Mesothelial cell of epicardium (in vitro differentiated cells): ENCODE results near the gene NFATC1. TPM values are rescaled to one million over a fixed set of nuclear protein-coding genes. Genes with fewer than 3 reads are reported as not detected.
A peak's percentile ranks its signal among the peaks of the same experiment; 100 is the strongest.

ENCODE experiments used
- DNase-seq, 2 experiments: peaks; one replicate each; pipeline ENCODE4 v3.0.0; 2021; ENCODE audit warnings: low spot score in 2 of 2; ENCODE audit not compliant: unreplicated experiment in 2 of 2
- H3K27ac Mint-ChIP-seq: 2 replicates; pipeline ENCODE4 v1.8.0; 2021; ENCODE audit warnings: mixed read lengths
- H3K27me3 Mint-ChIP-seq: 2 replicates; pipeline ENCODE4 v1.8.0; 2021; ENCODE audit warnings: low read depth, mixed read lengths
- H3K36me3 Mint-ChIP-seq: 2 replicates; pipeline ENCODE4 v1.8.0; 2021; ENCODE audit warnings: mixed read lengths
- H3K4me1 Mint-ChIP-seq: 2 replicates; pipeline ENCODE4 v1.8.0; 2021; ENCODE audit warnings: mixed read lengths
- H3K4me3 Mint-ChIP-seq: 2 replicates; pipeline ENCODE4 v1.8.0; 2021; ENCODE audit warnings: mild to moderate bottlenecking, moderate library complexity, mixed read lengths
- H3K9me3 Mint-ChIP-seq: 2 replicates; pipeline ENCODE4 v1.8.0; 2021; ENCODE audit warnings: mixed read lengths
- CTCF ChIP-seq: fragments of 200-600 bp; sonication (generic); IDR thresholded peaks from one replicate; pipeline ENCODE4 v1.5.0; 2021; ENCODE audit warnings: antibody characterized with exemption; ENCODE audit not compliant: unreplicated experiment
- total RNA-seq: library from RNA; stranded (reverse); gene quantifications from 3 replicates; pipeline ENCODE4 v1.2.1, GENCODE V29; 2021

The NFATC1 gene
- total RNA-seq, 1 donor from 2014 or later, result 13.4 TPM

GRCh38 chr18:79379931-79380815 is 15.6 kb upstream of the NFATC1 start:
- no peak for DNase-seq
- Mint-ChIP-seq H3K9me3 (no peaks in the 10 kb centered on the region), H3K27ac (no peak overlapping the region), H3K27me3 (peaks cover 4% of the 10 kb centered on the region), H3K36me3 (peaks cover 12% of the 10 kb centered on the region), H3K4me1 (no peaks in the 10 kb centered on the region), H3K4me3 (no peak overlapping the region)
- TF ChIP-seq CTCF, result no peak

GRCh38 chr18:79380816-79381806 is 14.6 kb upstream of the NFATC1 start:
- Mint-ChIP-seq H3K4me3 (no peak overlapping the region), H3K36me3 (peaks cover 12% of the 10 kb centered on the region), H3K27ac (no peak overlapping the region), H3K27me3 (peaks cover 4% of the 10 kb centered on the region), H3K9me3 (no peaks in the 10 kb centered on the region), H3K4me1 (no peaks in the 10 kb centered on the region)
- TF ChIP-seq CTCF, result peak; percentile 86
- DNase-seq, result peak in 1 of 2 experiments; percentile 84

- no peak overlapping the region for H3K27ac Mint-ChIP-seq
- H3K4me3 Mint-ChIP-seq, result no peak overlapping the region
- DNase-seq, result no peak
- H3K27me3 Mint-ChIP-seq, result peaks cover 4% of the 10 kb centered on the region
- no peak for TF ChIP-seq CTCF
- no peaks in the 10 kb centered on the region for H3K4me1 Mint-ChIP-seq
- peaks cover 12% of the 10 kb centered on the region for H3K36me3 Mint-ChIP-seq
- H3K9me3 Mint-ChIP-seq, result no peaks in the 10 kb centered on the region
Measured at GRCh38 chr18:79381811-79382311, 13.9 kb upstream of the NFATC1 start.

GRCh38 chr18:79382681-79383387 is 12.9 kb upstream of the NFATC1 start:
- Mint-ChIP-seq H3K4me1 (no peaks in the 10 kb centered on the region), H3K27ac (no peak overlapping the region)
- no peak for DNase-seq

More at GRCh38 chr18:79382681-79383387, 12.9 kb upstream of the NFATC1 start:
- H3K36me3 Mint-ChIP-seq, result peaks cover 11% of the 10 kb centered on the region
- no peak for TF ChIP-seq CTCF
- no peaks in the 10 kb centered on the region for H3K9me3 Mint-ChIP-seq
- no peak overlapping the region for H3K4me3 Mint-ChIP-seq
- H3K27me3 Mint-ChIP-seq, result peaks cover 10% of the 10 kb centered on the region
